ENCODE data around the gene URM1.

Gene URM1

DNA sequence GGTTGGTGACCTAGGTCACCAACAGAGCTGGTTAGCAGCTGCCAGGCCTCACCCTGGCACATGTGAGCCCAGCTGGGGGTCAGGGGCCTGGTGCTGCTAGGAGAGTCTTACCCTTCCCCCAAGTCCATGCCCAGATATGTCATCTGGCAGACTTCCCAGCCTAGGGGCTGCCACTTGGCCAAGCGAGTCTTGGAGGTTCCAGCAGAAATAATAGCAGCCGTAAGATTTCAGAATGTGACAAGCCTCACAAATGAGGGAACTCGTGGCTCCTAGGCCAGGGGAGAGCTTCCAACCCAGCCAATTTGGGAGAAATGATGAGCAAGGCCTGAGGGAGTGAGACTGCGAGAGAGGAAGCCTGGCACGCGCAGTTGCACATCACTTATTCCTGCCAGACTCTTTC is 11.1 kb downstream of the URM1 start:
- POLR2A ChIA-PET, result no interaction called here
- no peak for DNase-seq (ENCODE audit: extremely low spot score)
- CTCF ChIA-PET, result interaction anchor here (1.2 to 3.8 kb wide), 4 partner anchors 11 to 139 kb away, joined by 3 to 21 read pairs (median 5); partner anchors contain the start of gene URM1
- TF ChIP-seq, protein P1, sequence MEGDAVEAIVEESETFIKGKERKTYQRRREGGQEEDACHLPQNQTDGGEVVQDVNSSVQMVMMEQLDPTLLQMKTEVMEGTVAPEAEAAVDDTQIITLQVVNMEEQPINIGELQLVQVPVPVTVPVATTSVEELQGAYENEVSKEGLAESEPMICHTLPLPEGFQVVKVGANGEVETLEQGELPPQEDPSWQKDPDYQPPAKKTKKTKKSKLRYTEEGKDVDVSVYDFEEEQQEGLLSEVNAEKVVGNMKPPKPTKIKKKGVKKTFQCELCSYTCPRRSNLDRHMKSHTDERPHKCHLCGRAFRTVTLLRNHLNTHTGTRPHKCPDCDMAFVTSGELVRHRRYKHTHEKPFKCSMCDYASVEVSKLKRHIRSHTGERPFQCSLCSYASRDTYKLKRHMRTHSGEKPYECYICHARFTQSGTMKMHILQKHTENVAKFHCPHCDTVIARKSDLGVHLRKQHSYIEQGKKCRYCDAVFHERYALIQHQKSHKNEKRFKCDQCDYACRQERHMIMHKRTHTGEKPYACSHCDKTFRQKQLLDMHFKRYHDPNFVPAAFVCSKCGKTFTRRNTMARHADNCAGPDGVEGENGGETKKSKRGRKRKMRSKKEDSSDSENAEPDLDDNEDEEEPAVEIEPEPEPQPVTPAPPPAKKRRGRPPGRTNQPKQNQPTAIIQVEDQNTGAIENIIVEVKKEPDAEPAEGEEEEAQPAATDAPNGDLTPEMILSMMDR (IDR thresholded peaks at IDR 0.05; ENCODE audit: control extremely low read depth, extremely low read depth, low read depth, missing control alignments), result no peak

GRCh38 chr9:128383007-128383753 is 12.0 kb downstream of the URM1 start:
- TF ChIP-seq, protein P1 (IDR thresholded peaks at IDR 0.05; ENCODE audit: control extremely low read depth, extremely low read depth, low read depth, missing control alignments), result no peak
- DNase-seq (ENCODE audit: extremely low spot score), result no peak
- ChIA-PET CTCF (interaction anchor here (1.2 to 3.8 kb wide), 7 partner anchors 12 to 138 kb away, joined by 3 to 21 read pairs (median 5); partner anchors contain the start of genes CERCAM and URM1), POLR2A (interaction anchor here (0.6 kb wide), 1 partner anchor 46 kb away, joined by 3 read pairs; no protein-coding TSS in a partner anchor)

- CTCF ChIA-PET, result interaction anchor here (1.2 to 3.8 kb wide), 5 partner anchors 12 to 55 kb away, joined by 4 to 21 read pairs (median 7); partner anchors contain the start of genes CERCAM and URM1
- POLR2A ChIA-PET, result no interaction called here
- TF ChIP-seq, protein P1 (IDR thresholded peaks at IDR 0.05; ENCODE audit: control extremely low read depth, extremely low read depth, low read depth, missing control alignments), result no peak
- no peak for DNase-seq (ENCODE audit: extremely low spot score)
Observed at GRCh38 chr9:128383791-128384190, 12.6 kb downstream of the URM1 start.

DNA sequence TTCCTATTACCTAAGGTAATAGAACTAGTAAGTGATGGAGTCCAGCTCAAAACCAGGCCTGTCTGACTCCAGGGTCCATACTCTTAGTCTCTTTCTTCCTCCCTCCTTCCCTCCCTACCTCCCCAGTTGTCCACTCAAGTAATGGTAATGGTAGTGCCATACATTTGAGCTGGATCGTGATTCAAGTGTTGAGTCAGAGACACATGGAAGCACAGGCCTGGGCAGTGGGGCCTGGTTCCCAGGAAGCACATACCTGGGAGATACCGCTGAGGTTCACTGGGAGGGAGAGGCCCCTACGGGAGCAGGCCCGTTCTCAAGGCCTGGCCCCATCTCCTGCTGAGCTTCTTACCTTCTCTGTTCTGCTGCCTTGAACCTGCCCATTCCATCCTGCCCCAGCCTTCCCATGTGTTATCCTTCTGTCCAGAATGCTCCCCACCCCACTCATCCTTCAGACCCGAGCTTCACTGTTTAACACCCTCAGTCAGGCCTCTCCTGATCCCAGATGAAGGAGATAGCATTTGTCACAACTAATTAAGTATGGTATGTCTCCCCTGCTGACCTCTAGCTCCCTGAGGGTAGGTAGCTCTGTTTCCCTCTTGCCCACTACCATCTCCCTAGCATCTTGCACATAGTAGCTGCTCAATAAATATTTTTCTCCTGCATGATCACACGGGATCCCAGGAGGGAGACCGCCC is 13.8 kb downstream of the URM1 start:
- CTCF ChIA-PET, result interaction anchor here (1.9 to 3.8 kb wide), 2 partner anchors 22 to 54 kb away, joined by 5 to 21 read pairs; no protein-coding TSS in a partner anchor
- TF ChIP-seq, protein P1 (IDR thresholded peaks at IDR 0.05; ENCODE audit: control extremely low read depth, extremely low read depth, low read depth, missing control alignments), result no peak
- DNase-seq (ENCODE audit: extremely low spot score), result no peak
- POLR2A ChIA-PET, result no interaction called here

GRCh38 chr9:128385496-128386460 is 14.6 kb downstream of the URM1 start:
- DNase-seq (ENCODE audit: extremely low spot score), result no peak
- TF ChIP-seq, protein P1 (IDR thresholded peaks at IDR 0.05; ENCODE audit: control extremely low read depth, extremely low read depth, low read depth, missing control alignments), result no peak
- ChIA-PET CTCF (interaction anchor here (3.8 kb wide), 1 partner anchor 23 kb away, joined by 21 read pairs; no protein-coding TSS in a partner anchor), POLR2A (no interaction called here)
